Heart right ventricle (tissue), 16 donors: ENCODE results near the gene CLCN1. TPM values are rescaled to one million over a fixed set of nuclear protein-coding genes. Genes with fewer than 3 reads are reported as not detected.

ENCODE experiments used
- ATAC-seq, 8 donors: fragments of 200-7000 bp; cut with Tn5 transposase; one replicate each; pipeline ENCODE4 v1.9.1; 2020; ENCODE audit warnings: mild to moderate bottlenecking in 8 of 8, moderate library complexity in 8 of 8, moderate number of reproducible peaks in 1 of 8
- DNase-seq, 2 donors: peaks; one replicate each; pipeline ENCODE4 v3.0.0-alpha.2; 2020
- H3K27ac ChIP-seq, 10 donors: fragments of 200-600 bp; sonication (generic) in 2 of 10; one replicate each; pipeline versions ENCODE4 v1.5.0 to v1.8.0; 2020 to 2022; ENCODE audit warnings: mild to moderate bottlenecking in 3 of 10
- H3K27me3 ChIP-seq, 7 donors: fragments of 200-600 bp; one replicate each; pipeline ENCODE4 v1.8.0; 2021 to 2022; ENCODE audit warnings: mild to moderate bottlenecking in 2 of 7
- H3K36me3 ChIP-seq, 9 donors: fragments of 200-600 bp; sonication (generic) in 1 of 9; one replicate each; pipeline versions ENCODE4 v1.5.0 to v1.8.0; 2020 to 2022; ENCODE audit warnings: mild to moderate bottlenecking in 2 of 9
- H3K4me1 ChIP-seq, 9 donors: fragments of 200-600 bp; sonication (generic) in 1 of 9; one replicate each; pipeline versions ENCODE4 v1.5.0 to v1.8.0; 2020 to 2022; ENCODE audit warnings: mild to moderate bottlenecking in 4 of 9
- H3K4me3 ChIP-seq, 10 donors: fragments of 200-600 bp; sonication (generic) in 2 of 10; one replicate each; pipeline versions ENCODE4 v1.5.0 to v1.8.0; 2020 to 2022; ENCODE audit warnings: mild to moderate bottlenecking in 7 of 10, moderate library complexity in 2 of 10
- H3K9me3 ChIP-seq, 11 donors: fragments of 200-600 bp in 10 of 11; sonication (generic) in 2 of 11; one replicate each; pipeline versions ENCODE4 v1.5.0 to v1.8.0; 2013 to 2022; ENCODE audit warnings: mild to moderate bottlenecking in 2 of 11, control low read depth in 1 of 11, moderate library complexity in 1 of 11
- WGBS, 2 donors: extraction: QIAGEN DNeasy Blood & Tissue Kit; methylation state at CpG; one replicate each; pipeline ENCODE4 v1.1.7; 2013; ENCODE audit warnings: inconsistent platforms in 1 of 2; 5-methylcytosine and 5-hydroxymethylcytosine counted together
- intact Hi-C, 10 donors: fragments of 100-400 bp; cut with DNase I; formaldehyde crosslinking; loops; one replicate each; pipeline versions ENCODE4 v1.11.1 to v1.14.2; 2022
- polyA plus RNA-seq, 2 donors: library from polyadenylated mRNA; stranded (reverse); fragments of 200-250 nt; gene quantifications; one replicate each; pipeline ENCODE4 v1.2.3, GENCODE V29; 2013
- total RNA-seq, 10 donors: library from RNA; stranded (reverse); fragmentation: NEBNext Ultra II Directional in 3 of 10; extraction: Animal tissue kit (Norgen Biotek cat#: 25700) in 3 of 10; gene quantifications; one replicate each; pipeline versions ENCODE4 v1.2.1 to v1.2.4, GENCODE V29; 2021 to 2023
- TF ChIP-seq, protein P1 (sequence below), 9 donors: fragments of 200-600 bp; sonication (generic) in 2 of 9; IDR thresholded peaks; one replicate each; pipeline versions ENCODE4 v1.5.0 to v1.8.0; 2021 to 2022; ENCODE audit warnings: antibody characterized with exemption in 9 of 9, mild to moderate bottlenecking in 5 of 9, moderate library complexity in 1 of 9
- donor health status: Arrhythmogenic right ventricular cardiomyopathy.
- donor health status: ischemic (EF 13 %, LVEDD 7.1; RV severe dilation, severe dysfunction).
- donor health status: healthy with polysubstance abuse.
- donor health status: DM: no; HTN: yes; CAD: no.
- donor health status: DM: no; HTN: no; CAD: no.
- donor health status: ischemic (EF 25% LVEDD 6.9; RV normal size, moderate dysfunction).
- donor health status: ischemic (EF 25% LVEDD 5.7; RV mildly dilated, moderate dysfunction).
- donor health status: healthy.
- donor health status: DM: yes; HTN: yes; CAD: no.
- donor health status: Ischemic cardiomyopathy.
- donor health status: ischemic (EF 35%, LVEDD 5.7; RV mildly dilated, moderate dysfunction).
- donor health status: nonischemic (EF 11% LVEDD 7.7; RV severe dilation, severe dysfunction).
- donor health status: DM: yes; HTN: yes; CAD: no.
- donor health status: PGD.
- donor health status: ischemic (EF 29% LVEDD 5.4; RV normal size, mild dysfunction).
- donor health status: nonischemic (EF 23%, LVEDD 6.1; RV moderate dilation, normal function).

The CLCN1 gene
- total and polyA plus RNA-seq, 12 donors: 0.01 TPM; not detected in 11

DNA sequence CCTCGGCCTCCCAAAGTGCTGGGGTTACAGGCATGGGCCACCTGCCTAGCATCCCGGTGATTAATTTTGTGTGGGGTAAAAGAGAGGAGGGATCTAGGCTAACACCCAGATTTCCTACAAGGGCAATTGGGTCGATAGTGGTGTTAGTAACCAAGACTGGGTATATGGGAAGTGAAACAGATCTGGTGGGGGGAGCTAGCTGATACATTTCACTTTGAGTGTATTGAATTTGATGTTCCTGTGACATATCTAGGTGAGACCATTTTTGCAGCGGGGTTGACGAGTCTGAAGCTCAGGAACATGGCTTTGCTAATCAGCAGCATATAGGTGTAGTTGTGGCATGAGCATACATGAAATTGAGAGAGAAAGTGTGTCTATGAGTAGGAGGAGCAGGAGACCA is 12.0 kb downstream of the CLCN1 start:
- 90 to 93% methylated on average over 5 of the region's 5 CpGs for WGBS, 2 donors
- intact Hi-C loops: loop anchor here in 2 of 10 donors (10.0 kb wide), 2 partner anchors 47 to 87 kb away; no protein-coding TSS in a partner anchor

DNA sequence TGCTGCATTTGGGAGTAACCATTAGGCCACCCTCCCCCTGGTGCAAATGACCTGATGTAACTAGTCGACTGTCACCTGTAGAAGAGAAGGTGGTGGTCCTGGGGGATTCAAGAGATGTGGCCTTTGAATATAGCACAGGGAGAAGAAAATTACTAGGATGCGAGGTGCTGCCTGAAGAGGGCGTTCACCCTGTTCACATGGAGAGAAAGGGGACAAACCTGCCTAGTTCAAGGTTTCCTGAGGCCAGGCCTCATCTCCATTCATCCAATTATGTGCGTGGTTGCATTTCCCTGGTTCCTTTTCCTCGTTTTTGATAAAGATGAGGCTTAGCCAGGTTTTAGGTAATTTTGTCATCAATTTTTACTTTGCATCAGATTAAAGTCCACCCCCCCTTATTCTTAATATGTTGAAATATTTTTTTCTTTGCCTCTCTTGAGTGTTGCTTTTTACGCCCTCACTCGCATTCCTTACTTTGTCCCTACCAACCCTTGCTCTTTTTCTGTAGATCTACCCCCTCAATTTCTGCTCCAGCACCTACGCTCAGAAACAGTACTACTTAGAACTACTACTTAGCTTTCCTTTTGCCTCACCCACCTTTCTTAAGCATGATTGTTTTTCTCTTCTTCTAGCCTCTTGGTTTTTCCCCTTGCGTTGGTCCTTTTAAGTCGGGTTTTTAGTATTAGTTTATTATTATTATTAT is 13.7 kb downstream of the CLCN1 start:
- DNase-seq (no peak), ATAC-seq (no peak)
- Histone ChIP-seq H3K36me3 (no peaks in the 10 kb centered on the region), H3K27me3 (peaks cover 0 to 7% (median 0%) of the 10 kb centered on the region in 7 donors), H3K9me3 (no peaks in the 10 kb centered on the region), H3K4me1 (peaks cover 0 to 10% (median 0%) of the 10 kb centered on the region in 9 donors), H3K4me3 (no peak overlapping the region), H3K27ac (no peak overlapping the region)
- intact Hi-C loops: loop anchor here in 2 of 10 donors (10.0 kb wide), 2 partner anchors 45 to 85 kb away; no protein-coding TSS in a partner anchor
- 91 to 93% methylated on average over 10 of the region's 10 CpGs for WGBS, 2 donors
- TF ChIP-seq, protein P1, sequence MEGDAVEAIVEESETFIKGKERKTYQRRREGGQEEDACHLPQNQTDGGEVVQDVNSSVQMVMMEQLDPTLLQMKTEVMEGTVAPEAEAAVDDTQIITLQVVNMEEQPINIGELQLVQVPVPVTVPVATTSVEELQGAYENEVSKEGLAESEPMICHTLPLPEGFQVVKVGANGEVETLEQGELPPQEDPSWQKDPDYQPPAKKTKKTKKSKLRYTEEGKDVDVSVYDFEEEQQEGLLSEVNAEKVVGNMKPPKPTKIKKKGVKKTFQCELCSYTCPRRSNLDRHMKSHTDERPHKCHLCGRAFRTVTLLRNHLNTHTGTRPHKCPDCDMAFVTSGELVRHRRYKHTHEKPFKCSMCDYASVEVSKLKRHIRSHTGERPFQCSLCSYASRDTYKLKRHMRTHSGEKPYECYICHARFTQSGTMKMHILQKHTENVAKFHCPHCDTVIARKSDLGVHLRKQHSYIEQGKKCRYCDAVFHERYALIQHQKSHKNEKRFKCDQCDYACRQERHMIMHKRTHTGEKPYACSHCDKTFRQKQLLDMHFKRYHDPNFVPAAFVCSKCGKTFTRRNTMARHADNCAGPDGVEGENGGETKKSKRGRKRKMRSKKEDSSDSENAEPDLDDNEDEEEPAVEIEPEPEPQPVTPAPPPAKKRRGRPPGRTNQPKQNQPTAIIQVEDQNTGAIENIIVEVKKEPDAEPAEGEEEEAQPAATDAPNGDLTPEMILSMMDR (IDR thresholded peaks at IDR 0.05): no peak

More for the DNA sequence above, 12.0 kb downstream of the CLCN1 start:
- Histone ChIP-seq H3K36me3 (no peaks in the 10 kb centered on the region), H3K9me3 (no peaks in the 10 kb centered on the region), H3K27ac (no peak overlapping the region), H3K27me3 (no peaks in the 10 kb centered on the region), H3K4me3 (no peak overlapping the region), H3K4me1 (peaks cover 0 to 18% (median 0%) of the 10 kb centered on the region in 9 donors)
- TF ChIP-seq, protein P1 (IDR thresholded peaks at IDR 0.05): no peak
- no peak for DNase-seq
- ATAC-seq: no peak

DNA sequence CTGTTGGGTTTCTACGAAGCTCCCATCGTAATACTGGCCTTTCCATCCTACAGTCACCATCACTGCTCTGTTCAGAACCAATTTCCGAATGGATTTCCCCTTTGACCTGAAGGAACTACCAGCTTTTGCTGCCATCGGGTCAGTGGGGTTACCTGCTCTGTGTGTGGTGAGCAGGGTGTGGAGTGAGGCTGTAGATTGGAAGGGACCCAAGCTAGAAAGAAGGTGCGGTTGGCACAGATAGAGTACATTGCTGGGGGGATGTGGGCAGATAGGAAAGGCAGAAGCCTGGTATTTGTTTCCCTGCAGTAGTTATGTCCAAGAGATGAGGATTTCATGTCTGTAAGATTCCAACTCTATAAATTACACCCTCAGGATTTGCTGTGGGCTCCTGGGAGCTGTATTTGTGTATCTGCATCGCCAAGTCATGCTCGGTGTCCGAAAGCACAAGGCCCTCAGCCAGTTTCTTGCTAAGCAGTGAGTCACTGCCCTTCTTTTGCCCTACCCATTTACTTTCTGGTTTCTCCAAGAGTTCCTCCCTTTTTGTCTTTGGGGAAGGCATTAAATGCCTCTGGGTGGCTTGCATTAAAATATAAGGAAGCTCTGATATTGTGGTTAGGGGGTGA is 15.4 kb downstream of the CLCN1 start:
- Histone ChIP-seq H3K36me3 (no peaks in the 10 kb centered on the region), H3K4me3 (no peak overlapping the region), H3K27ac (no peak overlapping the region), H3K4me1 (peaks cover 0 to 10% (median 0%) of the 10 kb centered on the region in 9 donors), H3K27me3 (peaks cover 0 to 7% (median 0%) of the 10 kb centered on the region in 7 donors), H3K9me3 (no peaks in the 10 kb centered on the region)
- WGBS, 2 donors: 77 to 86% methylated on average over 8 of the region's 8 CpGs
- DNase-seq: no peak
- ATAC-seq: peak in 2 of 8 donors; percentile 41 to 73
- intact Hi-C loops: no loop called here
- TF ChIP-seq, protein P1 (IDR thresholded peaks at IDR 0.05): no peak

DNA sequence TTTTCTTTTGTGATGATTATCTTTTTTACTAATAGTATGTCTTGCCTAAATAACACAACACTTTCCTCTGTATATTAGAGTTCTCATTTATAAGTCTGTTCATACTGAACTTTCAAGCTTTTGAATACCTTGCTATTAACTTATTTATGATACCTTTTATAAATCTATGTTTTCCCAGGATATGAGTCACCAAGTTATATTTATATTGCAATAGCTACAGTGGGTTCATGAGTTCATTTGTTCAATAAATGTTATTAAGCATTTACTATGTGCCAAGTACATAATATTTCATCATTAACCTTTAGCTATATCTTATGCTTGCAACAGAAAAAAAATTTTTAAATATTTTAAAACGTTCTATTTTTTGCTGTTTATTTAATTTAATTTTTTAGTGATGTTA is 18.3 kb downstream of the CLCN1 start:
- Histone ChIP-seq H3K27ac (no peak overlapping the region), H3K4me3 (no peak overlapping the region), H3K27me3 (peaks cover 0 to 16% (median 8%) of the 10 kb centered on the region in 7 donors), H3K36me3 (no peaks in the 10 kb centered on the region), H3K9me3 (no peaks in the 10 kb centered on the region), H3K4me1 (peaks cover 0 to 10% (median 0%) of the 10 kb centered on the region in 9 donors)
- 39 to 49% methylated on average over 1 of the region's 1 CpG for WGBS, 2 donors
- intact Hi-C loops: no loop called here
- ATAC-seq (no peak), DNase-seq (no peak)
- TF ChIP-seq, protein P1 (IDR thresholded peaks at IDR 0.05): no peak
